Measurements from ENCODE around the gene EXOC6.

- TF ChIP-seq CTCF (IDR thresholded peaks at IDR 0.05 in 8 of 11, conservative IDR thresholded peaks at IDR 0.05 in 3 of 11) (no peak), POLR2A (IDR thresholded peaks at IDR 0.05) (no peak)
Measured at GRCh38 chr10:93081318-93081717, 233.0 kb downstream of the EXOC6 start.
